Loucy (cell line): ENCODE data around the gene C1QL2.

Source experiments
- H2AFZ ChIP-seq: fragments of 200-600 bp; sonication (generic); 2 replicates; pipeline ENCODE4 v1.6.0; 2016; ENCODE audit warnings: antibody characterized with exemption, mild to moderate bottlenecking, low read length, moderate library complexity
- H3F3A ChIP-seq: fragments of 200-600 bp; 2 replicates; pipeline ENCODE4 v1.6.0; 2016; ENCODE audit warnings: antibody characterized with exemption, low read depth, mild to moderate bottlenecking
- H3K27me3 ChIP-seq: fragments of 200-600 bp; sonication (generic); 2 replicates; pipeline ENCODE4 v1.6.1; 2014; ENCODE audit warnings: low read length, mild to moderate bottlenecking; ENCODE audit not compliant: insufficient read depth, poor library complexity, severe bottlenecking
- H3K36me3 ChIP-seq: fragments of 200-600 bp; sonication (generic); 2 replicates; pipeline ENCODE4 v1.6.1; 2016; ENCODE audit warnings: low read length; ENCODE audit not compliant: insufficient read depth
- H3K4me1 ChIP-seq: fragments of 200-600 bp; sonication (generic); 2 replicates; pipeline ENCODE4 v1.5.1; 2014; ENCODE audit warnings: low read length, mild to moderate bottlenecking; ENCODE audit not compliant: insufficient read depth, poor library complexity, severe bottlenecking
- H3K4me2 ChIP-seq: fragments of 200-600 bp; sonication (generic); 2 replicates; pipeline ENCODE4 v1.6.0; 2014; ENCODE audit warnings: antibody characterized with exemption, low read length, low read depth, mild to moderate bottlenecking; ENCODE audit not compliant: poor library complexity, severe bottlenecking
- H3K4me3 ChIP-seq: fragments of 200-600 bp; sonication (generic); 2 replicates; pipeline ENCODE4 v1.5.1; 2014; ENCODE audit warnings: low read length, mild to moderate bottlenecking, mixed read lengths; ENCODE audit not compliant: poor library complexity, severe bottlenecking
- H3K79me2 ChIP-seq: fragments of 200-600 bp; sonication (generic); 2 replicates; pipeline ENCODE4 v1.6.1; 2014; ENCODE audit warnings: low read length; ENCODE audit not compliant: insufficient read depth
- H3K9ac ChIP-seq: fragments of 200-600 bp; sonication (generic); 2 replicates; pipeline ENCODE4 v1.6.0; 2014; ENCODE audit warnings: mild to moderate bottlenecking, low read depth, low read length, moderate library complexity; ENCODE audit not compliant: poor library complexity, severe bottlenecking
- H3K9me2 ChIP-seq: fragments of 200-600 bp; sonication (generic); replicated peaks from 2 replicates; pipeline ENCODE4 v1.6.1; 2016; ENCODE audit warnings: low read depth, low read length, mixed read lengths
- H3K9me3 ChIP-seq: fragments of 200-600 bp; sonication (generic); 2 replicates; pipeline ENCODE4 v1.6.1; 2014; ENCODE audit warnings: mild to moderate bottlenecking, antibody characterized with exemption, low read length, low read depth; ENCODE audit not compliant: insufficient read depth
- H4K20me1 ChIP-seq: fragments of 200-600 bp; sonication (generic); 2 replicates; pipeline ENCODE4 v1.6.0; 2014; ENCODE audit warnings: antibody characterized with exemption, low read length, mild to moderate bottlenecking; ENCODE audit not compliant: insufficient read depth, poor library complexity, severe bottlenecking
- CTCF ChIP-seq: fragments of 200-600 bp; sonication (generic); conservative IDR thresholded peaks from 2 replicates; pipeline ENCODE4 v1.5.1; 2014; ENCODE audit warnings: mild to moderate bottlenecking, antibody characterized with exemption, low read length
- EZH2phosphoT487 ChIP-seq: fragments of 200-600 bp; IDR thresholded peaks from 2 replicates; pipeline ENCODE4 v1.6.1; 2018; ENCODE audit warnings: antibody characterized with exemption, mild to moderate bottlenecking, moderate library complexity, borderline replicate concordance

Gene C1QL2

GRCh38 chr2:119106301-119106897 lies 52.2 kb downstream of the C1QL2 start:
- no peak overlapping the region for H3K4me3 ChIP-seq
- H3K9me2 ChIP-seq: no peaks in the 10 kb centered on the region
- no peaks in the 10 kb centered on the region for H4K20me1 ChIP-seq
- H2AFZ ChIP-seq: no peak overlapping the region
- no peaks in the 10 kb centered on the region for H3K4me1 ChIP-seq
- H3K36me3 ChIP-seq: no peaks in the 10 kb centered on the region
- H3K9me3 ChIP-seq: no peaks in the 10 kb centered on the region
- no peaks in the 10 kb centered on the region for H3F3A ChIP-seq
- H3K79me2 ChIP-seq: no peaks in the 10 kb centered on the region
- H3K27me3 ChIP-seq: no peaks in the 10 kb centered on the region
- H3K4me2 ChIP-seq: no peak overlapping the region
- TF ChIP-seq EZH2phosphoT487 (no peak), CTCF (no peak)
- H3K9ac ChIP-seq: no peak overlapping the region
